Measurements from ENCODE around the gene C6orf52. TPM values are rescaled to one million over a fixed set of nuclear protein-coding genes. Genes with fewer than 3 reads are reported as not detected.
"Not testable (repeated sequence)": the region's sequence is repeated elsewhere in the genome, so short reads cannot be mapped to it uniquely, and the experiment has no call there.

C6orf52 gene
- total RNA-seq, 1 experiment from 2014 or later, result 1.3 TPM

DNA sequence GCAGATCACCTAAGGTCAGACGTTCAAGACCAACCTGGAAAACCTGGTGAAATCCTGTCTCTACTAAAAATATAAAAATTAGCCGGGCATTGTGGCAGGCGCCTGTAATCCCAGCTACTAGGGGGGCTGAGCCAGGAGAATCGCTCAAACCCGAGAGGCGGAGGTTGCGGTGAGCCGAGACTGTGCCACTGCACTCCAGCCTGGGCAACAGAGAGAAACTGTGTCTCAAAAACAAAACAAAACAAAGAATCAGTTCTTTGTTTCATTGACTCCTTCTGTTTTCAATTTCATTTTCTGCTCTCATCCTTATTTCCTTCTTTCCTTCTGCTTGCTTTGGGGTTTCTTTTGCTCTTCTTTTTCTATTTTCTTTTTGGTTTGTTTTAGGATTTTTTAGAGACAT lies 19.5 kb upstream of the C6orf52 start:
- DNase-seq (ENCODE audit: extremely low read depth, low read depth), result no peak

DNA sequence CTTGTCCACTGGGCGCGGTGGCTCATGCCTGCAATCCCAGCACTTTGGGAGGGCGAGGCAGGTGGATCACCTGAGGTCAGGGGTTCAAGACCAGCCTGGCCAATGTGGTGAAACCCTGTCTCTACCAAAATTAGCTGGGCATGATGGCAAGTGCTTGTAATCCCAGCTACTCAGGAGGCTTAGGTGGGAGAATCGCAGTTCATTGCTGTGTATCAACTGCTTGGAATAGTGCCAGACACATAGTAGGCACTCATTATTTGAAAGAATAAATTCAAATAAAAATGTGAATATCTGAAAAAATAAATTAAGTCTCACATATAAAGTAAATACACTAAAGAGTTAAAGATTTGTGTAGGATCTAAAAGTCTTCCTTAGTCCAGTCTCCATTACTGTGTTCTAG lies 2.2 kb upstream of the C6orf52 start:
- DNase-seq (ENCODE audit: extremely low read depth, low read depth), result no peak

DNA sequence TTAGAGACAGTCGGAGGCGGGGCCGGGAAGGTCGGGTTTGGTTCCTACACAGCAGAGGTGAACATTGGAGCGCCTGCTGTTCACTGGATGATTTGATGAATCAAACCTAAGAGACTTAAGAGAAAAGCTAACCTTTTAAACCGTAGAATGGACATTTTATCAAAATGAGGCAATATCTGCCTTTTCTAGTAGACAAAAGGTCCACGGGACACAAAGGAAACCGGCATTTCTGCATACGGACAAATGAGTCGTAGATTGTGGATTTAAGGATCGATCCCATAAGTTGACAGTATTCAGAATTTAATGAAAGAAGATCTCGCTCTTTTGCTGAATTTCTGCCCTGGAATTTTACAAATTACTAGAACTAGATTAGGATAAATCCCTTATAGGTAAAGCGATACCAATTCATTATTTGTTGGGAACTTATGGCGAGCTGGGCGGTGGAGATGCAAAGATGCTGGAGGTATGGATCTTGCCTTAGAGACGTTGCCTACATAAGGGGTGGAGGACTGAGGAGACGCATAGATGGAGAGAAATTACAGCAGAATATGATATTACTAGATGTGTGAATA lies 756 bp upstream of the C6orf52 start:
- DNase-seq (ENCODE audit: extremely low read depth, low read depth), result no peak

DNA sequence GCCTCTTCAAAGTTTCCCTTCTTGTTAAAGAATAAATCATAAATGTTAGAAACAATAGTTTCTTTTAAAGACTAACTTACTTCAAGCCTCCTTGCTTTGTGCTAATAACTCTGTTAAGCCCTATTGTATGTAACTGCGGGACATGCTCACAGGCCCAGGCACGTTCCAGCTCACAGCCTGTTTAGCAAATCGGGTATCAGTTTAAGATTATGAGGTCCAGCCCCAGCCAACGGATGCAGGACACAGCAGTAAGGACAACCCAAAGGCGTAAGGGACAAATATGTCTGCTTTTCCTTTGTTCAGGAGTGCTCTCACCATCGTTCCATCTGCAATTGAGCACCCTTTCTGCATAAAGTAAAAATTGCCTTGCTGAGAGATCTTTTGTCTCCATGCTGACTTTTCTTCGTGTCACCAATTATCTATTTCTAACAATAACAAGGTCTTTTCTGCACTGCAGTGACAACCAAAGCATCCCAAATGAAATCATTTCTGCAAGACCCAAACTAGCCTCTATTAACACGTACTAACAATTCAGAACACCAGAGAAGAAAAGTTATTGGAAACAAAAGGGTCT lies 1.4 kb downstream of the C6orf52 start:
- no peak for DNase-seq (ENCODE audit: extremely low read depth, low read depth)

DNA sequence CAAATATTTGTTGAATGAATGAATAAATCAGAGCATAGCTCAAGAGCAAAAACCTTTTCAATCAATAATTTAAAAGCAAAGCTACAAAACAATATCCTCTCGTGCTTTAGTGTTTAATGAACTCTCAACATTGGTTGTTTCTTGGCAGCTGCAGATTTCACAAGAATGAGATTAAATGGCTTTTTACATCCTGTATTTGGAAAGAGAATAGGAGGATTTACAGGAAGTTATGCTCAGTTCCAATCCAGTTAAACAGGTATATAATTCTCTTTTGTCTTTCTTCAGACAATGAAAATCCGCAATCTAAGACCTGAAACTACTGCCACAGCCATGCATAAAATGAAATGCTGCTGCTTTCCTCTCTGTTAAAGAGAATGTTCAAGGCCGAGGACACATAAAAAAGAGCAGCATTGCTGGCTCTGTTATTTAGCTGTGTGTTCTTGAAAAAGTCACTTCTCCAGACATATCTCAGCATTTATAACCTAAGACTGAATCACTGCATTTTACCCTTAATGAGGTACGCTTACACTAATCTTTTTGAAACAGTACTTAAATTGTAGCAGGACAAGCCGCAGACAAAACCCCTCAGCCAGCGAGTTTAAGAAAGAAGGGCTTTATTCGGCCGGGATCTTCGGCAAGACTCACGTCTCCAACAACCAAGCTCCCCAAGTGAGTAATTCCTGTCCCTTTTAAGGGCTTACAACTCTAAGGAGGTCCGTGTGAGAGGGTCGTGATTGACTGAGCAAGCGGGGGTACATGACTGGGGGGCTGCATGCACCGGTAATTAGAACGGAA lies 3.6 kb downstream of the C6orf52 start:
- no peak for DNase-seq (ENCODE audit: extremely low read depth, low read depth)

DNA sequence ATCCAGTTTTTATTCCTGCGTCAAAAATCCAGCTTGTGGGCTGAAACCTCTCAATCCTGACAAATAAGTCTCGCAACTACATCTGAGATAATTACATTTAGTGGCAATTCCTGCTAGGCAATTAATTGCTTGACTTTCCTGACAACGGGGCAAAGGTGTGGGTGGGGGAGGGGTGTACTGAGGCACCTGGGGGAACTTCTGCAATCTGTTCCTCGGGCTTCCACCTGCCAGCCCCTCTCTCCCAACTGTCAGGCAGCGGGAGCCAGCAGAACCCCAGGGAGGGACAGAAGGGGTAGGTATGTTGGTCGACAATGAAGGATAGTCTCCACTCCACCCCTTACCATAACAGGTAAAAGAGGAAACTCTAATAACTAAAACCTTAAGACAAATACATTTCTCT lies 6.8 kb downstream of the C6orf52 start:
- DNase-seq (ENCODE audit: extremely low read depth, low read depth), result no peak

DNA sequence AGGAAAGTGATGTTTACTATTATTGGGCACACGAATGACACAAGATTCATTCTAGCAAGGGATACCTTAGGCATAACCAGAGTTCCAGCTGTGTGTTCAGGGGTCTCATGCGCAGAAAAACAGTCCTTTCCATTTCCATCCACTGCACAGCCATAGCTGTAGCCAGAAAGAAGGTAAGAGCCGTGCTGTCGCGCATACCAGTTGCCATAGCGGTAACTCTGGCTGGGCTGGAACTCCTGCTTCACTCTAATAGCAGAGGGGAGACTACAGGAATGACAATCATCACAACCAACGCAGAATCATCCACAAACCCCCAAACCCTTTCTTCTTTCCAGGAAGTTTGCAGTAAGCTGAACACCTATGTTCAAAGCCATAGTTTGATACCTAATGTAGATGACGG lies 7.5 kb downstream of the C6orf52 start:
- no peak for DNase-seq (ENCODE audit: extremely low read depth, low read depth)

DNA sequence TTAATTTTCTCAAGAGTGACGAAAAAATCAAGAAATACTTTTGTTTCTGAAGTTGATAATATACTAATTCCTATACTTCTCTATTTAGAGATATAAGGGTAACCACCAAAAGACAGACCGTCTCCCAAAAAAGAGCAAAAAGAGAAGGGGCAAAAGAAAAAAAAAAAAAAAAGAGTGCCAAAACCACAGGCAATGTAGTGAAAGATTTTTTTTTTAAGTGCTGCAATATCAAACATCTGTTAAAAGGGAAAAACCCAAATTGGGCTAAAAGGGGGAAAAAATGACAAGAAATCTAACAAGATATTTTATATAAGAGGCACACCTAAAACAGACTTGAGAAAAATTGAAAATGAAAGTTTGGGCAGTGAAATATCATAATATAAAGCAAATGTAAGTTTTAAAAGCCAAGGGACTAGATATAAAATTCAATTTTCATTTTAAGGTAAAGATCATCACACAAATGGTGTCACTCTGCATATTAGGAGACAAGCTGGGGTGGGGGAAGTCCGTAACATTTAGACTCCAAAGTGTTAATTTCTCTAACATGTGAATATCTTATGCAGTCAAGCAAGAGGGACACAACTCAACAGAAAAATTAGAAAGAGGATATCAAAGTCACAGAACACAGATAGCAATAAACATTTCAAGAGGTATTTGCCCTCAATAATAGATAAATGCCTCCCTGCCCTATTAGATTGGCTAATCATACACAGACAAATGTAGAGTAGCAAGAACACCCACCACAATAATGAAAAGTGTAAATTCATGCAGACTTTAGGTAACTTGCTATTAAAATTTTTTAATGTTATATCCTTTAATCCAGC lies 9.1 kb downstream of the C6orf52 start:
- DNase-seq (ENCODE audit: extremely low read depth, low read depth), result no peak

DNA sequence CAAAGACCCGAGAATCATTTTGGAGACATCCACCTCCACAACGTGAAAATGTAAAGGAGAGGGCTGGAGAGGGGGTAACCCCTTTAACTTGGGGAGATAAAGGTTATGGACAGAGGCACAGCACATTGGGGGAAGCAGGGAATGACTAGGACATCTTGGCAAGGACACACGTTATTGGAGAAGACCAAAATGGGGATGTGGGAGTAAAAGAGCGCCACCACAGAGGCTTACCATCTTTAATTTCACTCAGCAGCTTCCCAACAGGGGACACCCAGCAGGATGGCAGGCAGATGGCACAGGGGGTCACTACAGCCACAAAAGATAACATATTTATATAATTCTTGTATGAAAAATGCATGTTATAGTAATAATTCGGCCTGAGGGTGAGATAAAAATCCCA lies 9.8 kb downstream of the C6orf52 start:
- DNase-seq (ENCODE audit: extremely low read depth, low read depth), result no peak

DNA sequence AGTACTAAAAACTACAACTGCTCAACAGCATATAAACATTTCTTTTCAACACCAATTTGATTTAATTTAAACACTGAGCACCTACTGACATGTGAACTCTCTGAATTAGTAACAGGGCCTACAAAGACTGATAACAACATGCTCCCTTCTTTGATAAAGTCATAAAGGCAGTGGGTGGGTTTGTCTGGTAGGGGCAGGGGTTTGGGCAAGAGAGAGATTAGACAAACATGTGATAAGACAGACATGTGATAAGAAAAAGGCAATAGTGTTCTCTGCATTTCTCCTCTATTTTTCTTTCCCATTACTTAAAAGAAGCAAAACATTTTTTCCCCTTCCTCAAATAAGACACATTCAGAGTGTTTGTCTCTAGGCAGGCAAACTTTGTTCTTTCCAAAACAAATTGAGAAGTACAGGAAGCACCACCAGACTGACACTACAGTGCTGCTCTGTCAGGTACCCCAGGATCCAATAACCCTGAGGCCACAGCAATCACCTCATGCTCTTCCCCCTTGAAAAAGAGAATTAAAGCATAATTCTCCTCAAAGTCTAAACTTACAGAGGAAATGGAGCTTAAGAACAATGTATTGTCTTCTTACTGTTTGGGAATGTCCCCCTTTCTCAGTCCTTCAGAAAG lies 11.9 kb downstream of the C6orf52 start:
- DNase-seq (ENCODE audit: extremely low read depth, low read depth), result no peak

DNA sequence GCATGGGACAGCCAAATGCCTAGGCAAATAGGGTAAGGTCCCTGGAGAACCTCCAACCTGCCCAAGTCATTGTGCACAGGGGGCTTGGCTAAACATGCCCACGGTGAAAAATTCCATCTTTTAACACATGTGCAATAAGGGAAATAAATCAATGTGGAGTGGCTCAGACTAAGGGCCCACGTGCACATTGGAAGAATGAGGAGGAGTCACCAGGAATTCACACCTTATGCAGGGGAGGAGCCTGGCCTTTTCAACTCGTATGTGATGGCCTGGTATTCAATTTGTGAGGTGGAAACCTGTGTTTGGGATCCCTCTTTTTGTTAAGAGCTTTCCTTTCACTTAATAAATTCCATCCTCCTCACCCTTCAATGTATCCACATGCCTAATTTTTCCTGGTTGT lies 12.6 kb downstream of the C6orf52 start:
- no peak for DNase-seq (ENCODE audit: extremely low read depth, low read depth)

DNA sequence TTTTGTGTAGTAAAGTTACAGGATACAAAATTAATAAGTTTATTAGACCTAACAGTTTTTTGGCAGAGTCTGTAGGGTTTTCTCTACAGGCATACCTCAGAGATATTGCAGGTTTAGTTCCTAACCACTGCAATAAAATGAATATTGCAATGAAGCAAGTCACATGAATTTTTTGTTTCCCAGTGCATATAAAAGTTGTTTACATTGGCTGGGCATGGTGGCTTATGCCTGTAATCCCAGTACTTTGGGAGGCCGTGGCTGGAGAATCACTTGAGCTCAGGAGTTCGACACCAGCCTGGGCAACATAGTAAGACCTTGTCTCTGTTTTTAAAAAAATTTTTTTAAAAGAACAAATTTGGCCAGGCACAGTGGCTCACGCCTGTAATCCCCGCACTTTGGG lies 16.0 kb downstream of the C6orf52 start:
- no peak for DNase-seq (ENCODE audit: extremely low read depth, low read depth)

DNA sequence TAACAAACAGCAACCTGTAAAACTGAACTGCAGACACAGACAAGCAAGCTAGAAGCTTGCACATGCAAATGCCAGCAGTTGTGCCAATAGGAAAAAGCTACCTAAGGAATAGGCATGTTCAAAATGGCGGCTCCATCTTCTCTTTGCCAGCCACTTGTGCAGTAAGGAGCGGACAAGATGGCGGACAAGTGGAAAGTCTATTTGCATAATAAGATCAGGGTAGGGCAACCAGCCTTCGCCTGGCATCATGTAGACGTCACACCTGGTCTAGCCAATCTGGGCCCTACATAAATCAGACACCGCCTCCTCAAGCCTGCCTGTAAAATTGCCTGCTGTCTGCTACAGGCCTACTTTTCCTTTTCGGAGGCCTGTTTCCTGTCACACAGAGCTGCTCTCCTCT lies 18.0 kb downstream of the C6orf52 start:
- no peak for DNase-seq (ENCODE audit: extremely low read depth, low read depth)

DNA sequence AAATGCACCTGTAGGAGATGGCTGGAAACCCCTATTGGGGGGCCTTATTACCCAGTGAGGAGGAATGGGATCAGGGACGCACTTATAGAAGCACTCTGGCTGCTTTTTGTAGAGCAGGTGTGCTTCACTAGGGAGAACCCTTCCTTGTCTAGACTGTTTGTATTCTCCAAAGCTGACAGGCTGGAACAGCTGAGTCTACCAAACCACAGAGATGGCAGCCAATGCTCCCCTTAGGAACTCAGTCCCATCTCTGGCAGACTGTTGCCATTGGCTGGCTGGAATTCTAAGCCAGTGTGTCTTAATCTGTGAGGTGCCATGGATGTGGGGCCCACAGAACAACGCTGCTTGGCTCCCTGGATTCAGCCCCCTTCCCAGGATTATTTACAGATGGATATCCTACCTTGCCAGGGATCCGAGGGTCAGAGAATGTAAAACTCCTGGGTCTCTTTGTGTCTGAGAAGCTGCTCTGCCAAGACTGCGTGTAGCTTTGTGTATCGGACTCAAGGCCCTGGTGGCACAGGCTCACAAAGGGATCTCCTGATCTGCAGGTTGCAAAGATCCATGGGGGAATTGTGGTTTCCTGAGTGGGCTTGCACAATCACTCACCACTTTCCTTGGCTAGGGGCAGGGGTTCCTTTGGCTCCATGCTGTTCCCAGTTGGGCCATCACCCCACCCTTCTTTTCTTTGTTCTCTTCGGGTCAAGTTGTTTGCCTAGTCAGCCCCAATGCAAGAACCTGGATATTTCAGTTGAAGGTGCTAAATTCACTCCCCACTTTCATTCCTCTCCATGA lies 26.1 kb downstream of the C6orf52 start:
- no peak for DNase-seq (ENCODE audit: extremely low read depth, low read depth)

DNA sequence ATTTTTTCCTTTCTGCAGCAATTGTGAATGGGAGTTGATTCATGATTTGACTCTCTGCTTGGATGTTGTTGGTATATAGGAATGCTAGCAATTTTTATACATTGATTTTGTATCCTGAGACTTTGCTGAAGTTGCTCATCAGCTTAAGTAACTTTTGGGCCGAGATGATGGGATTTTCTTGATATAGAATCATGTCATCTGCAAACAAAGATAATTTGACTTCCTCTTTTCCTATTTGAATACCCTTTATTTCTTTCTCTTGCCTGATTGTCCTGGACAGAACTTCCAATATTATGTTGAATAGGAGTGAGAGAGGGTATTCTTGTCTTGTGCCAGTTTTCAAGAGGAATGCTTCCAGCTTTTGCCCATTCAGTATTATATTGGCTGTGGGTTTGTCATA lies 28.8 kb downstream of the C6orf52 start:
- DNase-seq (ENCODE audit: extremely low read depth, low read depth), result not testable (repeated sequence)

DNA sequence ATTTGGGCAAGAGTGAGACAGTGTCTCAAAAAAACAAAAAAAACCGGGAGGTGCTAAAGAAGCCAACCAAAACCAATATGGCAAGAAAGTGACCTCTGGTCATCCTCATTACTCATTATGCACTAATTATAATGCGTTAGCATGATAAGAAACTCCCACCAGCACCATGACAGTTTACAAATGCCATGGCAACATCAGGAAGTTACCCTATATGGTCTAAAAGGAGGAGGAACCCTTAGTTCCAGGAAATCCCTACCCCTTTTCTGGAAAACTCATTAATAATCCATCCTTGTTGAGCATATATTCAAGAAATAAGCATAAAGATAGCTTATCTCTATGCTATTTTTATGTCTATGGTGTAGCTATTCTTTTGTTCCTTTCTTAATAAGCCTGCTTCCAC lies 31.7 kb downstream of the C6orf52 start:
- no peak for DNase-seq (ENCODE audit: extremely low read depth, low read depth)

DNA sequence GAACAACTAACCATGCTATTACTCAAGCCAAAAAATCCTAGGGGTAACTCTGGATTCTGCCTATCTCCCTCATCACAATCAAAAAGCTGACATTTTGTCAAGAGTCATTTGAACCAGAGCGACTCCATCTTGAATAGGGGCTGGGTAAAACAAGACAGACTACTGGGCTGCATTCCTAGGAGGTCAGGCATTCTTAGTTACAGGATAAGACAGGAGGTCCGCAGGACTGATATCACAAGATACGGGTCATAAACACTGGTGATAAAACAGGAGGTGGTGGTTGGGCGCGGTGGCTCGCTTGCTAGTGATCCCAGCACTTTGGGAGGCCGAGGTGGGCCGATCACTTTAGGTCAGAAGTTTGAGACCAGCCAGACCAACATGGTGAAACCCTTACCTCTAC lies 32.2 kb downstream of the C6orf52 start:
- no peak for DNase-seq (ENCODE audit: extremely low read depth, low read depth)

DNA sequence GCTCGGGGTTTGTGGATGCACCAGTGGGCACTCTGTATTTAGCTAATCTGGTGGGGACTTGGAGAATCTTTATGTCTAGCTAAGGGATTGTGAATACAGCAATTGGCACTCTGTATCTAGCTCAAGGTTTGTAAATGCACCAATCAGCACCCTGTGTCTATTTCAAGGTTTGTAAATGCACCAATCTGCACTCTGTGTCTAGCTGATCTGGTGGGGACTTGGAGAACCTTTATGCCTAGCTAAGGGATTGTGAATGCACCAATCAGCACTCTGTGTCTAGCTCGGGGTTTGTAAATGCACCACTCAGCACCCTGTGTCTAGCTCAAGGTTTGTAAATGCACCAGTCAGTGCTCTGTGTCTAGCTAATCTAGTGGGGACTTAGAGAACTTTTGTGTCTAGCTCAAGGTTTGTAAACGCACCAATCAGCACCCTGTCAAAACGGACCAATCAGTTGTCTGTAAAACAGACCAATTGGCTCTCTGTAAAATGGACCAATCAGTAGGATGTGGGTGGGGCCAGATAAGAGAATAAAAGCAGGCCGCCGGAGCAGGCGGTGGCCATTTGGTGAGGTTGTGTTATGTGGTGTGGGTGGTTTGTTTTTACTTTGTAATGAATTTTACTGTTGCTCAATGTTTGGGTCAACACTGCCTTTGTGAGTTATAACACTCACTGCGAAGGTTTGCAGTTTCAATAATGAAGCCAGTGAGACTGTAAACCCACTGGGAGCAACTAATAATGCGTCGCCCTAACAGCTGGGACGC lies 33.8 kb downstream of the C6orf52 start:
- DNase-seq (ENCODE audit: extremely low read depth, low read depth), result not testable (repeated sequence)

DNA sequence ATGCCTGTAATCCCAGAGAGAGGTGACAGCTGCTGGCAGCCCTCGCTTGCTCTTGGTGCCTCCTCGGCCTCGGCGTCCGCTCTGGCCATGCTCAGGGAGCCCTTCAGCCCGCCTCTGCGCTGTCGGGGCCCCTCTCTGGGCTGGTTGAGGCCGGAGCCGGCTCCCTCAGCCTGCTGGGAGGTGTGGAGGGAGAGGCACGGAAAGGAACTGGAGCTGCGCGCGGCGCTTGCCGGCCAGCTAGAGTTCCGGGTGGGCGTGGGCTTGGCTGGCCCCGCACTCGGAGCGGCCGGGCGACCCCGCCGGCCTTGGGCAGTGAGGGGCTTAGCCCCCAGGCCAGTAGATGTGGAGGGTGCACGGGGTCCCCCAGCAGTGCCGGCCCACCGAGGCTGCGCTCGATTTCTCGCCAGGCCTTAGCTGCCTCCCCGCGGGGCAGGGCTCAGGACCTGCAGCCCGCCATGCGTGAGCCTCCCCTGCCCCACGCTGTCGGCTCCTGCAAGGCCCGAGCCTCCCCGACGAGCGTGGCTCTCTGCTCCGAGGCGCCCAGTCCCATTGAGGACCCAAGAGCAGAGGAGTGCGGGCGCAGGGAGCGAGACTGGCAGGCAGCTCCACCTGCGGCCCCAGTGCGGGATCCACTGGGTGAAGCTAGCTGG lies 34.6 kb downstream of the C6orf52 start:
- DNase-seq (ENCODE audit: extremely low read depth, low read depth), result no peak
